Subcutaneous abdominal adipose tissue (tissue), 5 donors: ENCODE data around the gene PRR30.
"Not testable (repeated sequence)": the region's sequence is repeated elsewhere in the genome, so short reads cannot be mapped to it uniquely, and the experiment has no call there.

ENCODE experiments used
- H3K27ac ChIP-seq: one replicate; pipeline ENCODE4 v1.7.0; 2013; ENCODE audit warnings: low read depth, mild to moderate bottlenecking, inconsistent platforms, low read length, moderate library complexity
- H3K27me3 ChIP-seq, 5 donors: one replicate each; pipeline ENCODE4 v1.7.0; 2013; ENCODE audit warnings: low read length in 5 of 5, inconsistent platforms in 1 of 5; ENCODE audit not compliant: control insufficient read depth in 5 of 5, insufficient read depth in 4 of 5
- H3K36me3 ChIP-seq, 5 donors: one replicate each; pipeline ENCODE4 v1.7.0; 2013; ENCODE audit warnings: low read length in 5 of 5; ENCODE audit not compliant: control insufficient read depth in 5 of 5, insufficient read depth in 5 of 5
- H3K4me1 ChIP-seq, 5 donors: one replicate each; pipeline ENCODE4 v1.7.0; 2013; ENCODE audit warnings: low read length in 5 of 5, mild to moderate bottlenecking in 3 of 5, moderate library complexity in 1 of 5; ENCODE audit not compliant: control insufficient read depth in 5 of 5, insufficient read depth in 5 of 5
- H3K4me3 ChIP-seq, 5 donors: one replicate each; pipeline ENCODE4 v1.7.0; 2013; ENCODE audit warnings: low read length in 5 of 5, low read depth in 1 of 5
- H3K9ac ChIP-seq, 5 donors: one replicate each; pipeline ENCODE4 v1.7.0; 2013; ENCODE audit warnings: low read length in 5 of 5, mild to moderate bottlenecking in 4 of 5, moderate library complexity in 3 of 5
- H3K9me3 ChIP-seq, 5 donors: one replicate each; pipeline ENCODE4 v1.7.0; 2013; ENCODE audit warnings: low read length in 5 of 5; ENCODE audit not compliant: control insufficient read depth in 5 of 5
- donor health status: healthy.
- donor health status: healthy.
- donor health status: healthy.
- donor health status: healthy.
- donor health status: healthy.

The PRR30 gene

GRCh38 chr2:27130396-27130795, 8.8 kb downstream of the PRR30 start:
- Histone ChIP-seq H3K9ac (no peak overlapping the region), H3K4me3 (no peak overlapping the region), H3K27me3 (no peaks in the 10 kb centered on the region), H3K9me3 (no peaks in the 10 kb centered on the region), H3K4me1 (peaks cover 2 to 32% (median 31%) of the 10 kb centered on the region in 5 donors), H3K27ac (no peak overlapping the region), H3K36me3 (peaks cover 0 to 42% (median 35%) of the 10 kb centered on the region in 5 donors)

- Histone ChIP-seq H3K27ac (no peak overlapping the region), H3K27me3 (no peaks in the 10 kb centered on the region), H3K4me1 (peaks cover 2 to 33% (median 29%) of the 10 kb centered on the region in 5 donors), H3K9ac (peak overlapping the region in 1 of 5 donors; percentile 14), H3K9me3 (no peaks in the 10 kb centered on the region), H3K36me3 (peaks cover 0 to 42% (median 35%) of the 10 kb centered on the region in 5 donors), H3K4me3 (no peak overlapping the region)
Measured at GRCh38 chr2:27128668-27129571, 10.3 kb downstream of the PRR30 start.

DNA sequence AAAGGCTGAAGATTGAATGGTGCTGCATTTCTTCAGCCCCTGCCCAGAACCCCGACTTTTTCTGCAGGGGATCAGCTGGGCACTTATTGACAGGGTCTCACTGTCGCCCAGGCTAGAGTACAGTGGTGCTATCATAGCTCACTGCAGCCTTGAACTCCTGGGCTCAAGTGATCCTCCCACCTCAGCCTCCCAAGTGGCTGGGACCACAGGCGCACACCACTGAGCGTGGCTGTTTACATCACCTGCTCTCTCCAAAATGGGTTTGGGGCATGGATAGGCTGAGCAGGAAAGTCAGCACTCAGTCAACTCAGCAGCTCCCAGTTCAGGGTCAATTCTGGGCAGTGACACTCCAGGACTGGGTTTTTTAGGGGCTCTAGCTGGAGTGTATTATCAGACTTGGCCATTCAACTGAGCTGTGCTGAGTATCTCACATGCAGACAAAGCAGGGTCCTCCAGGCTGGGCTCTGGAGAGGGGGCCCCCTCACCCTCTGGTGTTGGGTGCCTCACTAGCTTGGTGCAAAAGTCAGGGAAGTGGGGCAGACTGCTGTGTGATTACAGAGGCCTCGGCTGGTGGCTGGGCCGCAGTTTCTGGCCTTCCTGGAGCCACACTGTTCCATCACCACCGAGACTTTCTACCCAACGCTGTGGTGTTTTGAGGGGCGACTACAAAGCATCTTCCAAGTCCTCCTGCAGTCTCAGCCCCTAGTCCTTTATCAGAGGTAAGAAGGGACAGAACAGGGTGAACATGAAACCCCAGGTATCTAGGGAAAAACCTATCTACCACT, 11.1 kb downstream of the PRR30 start:
- peaks cover 4 to 33% (median 29%) of the 10 kb centered on the region in 5 donors for H3K4me1 ChIP-seq
- peak overlapping the region in 1 of 5 donors; percentile 14 for H3K9ac ChIP-seq
- peaks cover 0 to 42% (median 35%) of the 10 kb centered on the region in 5 donors for H3K36me3 ChIP-seq
- H3K27ac ChIP-seq = no peak overlapping the region
- no peak overlapping the region for H3K4me3 ChIP-seq
- H3K27me3 ChIP-seq = no peaks in the 10 kb centered on the region
- no peaks in the 10 kb centered on the region for H3K9me3 ChIP-seq

- Histone ChIP-seq H3K9ac (no peak overlapping the region), H3K9me3 (no peaks in the 10 kb centered on the region), H3K27ac (peak overlapping the region; percentile 69), H3K36me3 (peaks cover 0 to 25% (median 24%) of the 10 kb centered on the region in 5 donors), H3K27me3 (no peaks in the 10 kb centered on the region), H3K4me3 (no peak overlapping the region), H3K4me1 (peaks cover 4 to 24% (median 22%) of the 10 kb centered on the region in 5 donors)
Measured at GRCh38 chr2:27126252-27126710, 12.9 kb downstream of the PRR30 start.

DNA sequence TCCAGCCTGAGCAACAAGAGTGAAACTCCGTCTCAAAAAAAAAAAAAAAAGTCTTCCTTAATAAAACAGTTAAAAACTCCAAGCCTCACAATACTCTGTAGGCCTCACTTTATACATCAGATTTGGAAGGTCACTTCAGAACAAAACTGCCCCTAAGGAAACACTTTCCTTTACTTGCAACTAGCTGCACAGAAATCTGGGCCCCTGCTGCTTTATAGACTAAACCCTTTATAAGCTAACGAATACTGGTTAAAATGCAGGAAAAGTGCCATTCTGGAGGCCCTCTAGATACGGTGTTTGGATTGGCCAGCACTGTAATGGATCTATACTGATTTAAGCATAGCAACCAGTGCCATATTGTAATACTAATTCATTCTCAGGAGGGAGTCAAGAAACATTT, 14.1 kb downstream of the PRR30 start:
- Histone ChIP-seq H3K9me3 (no peaks in the 10 kb centered on the region), H3K27ac (no peak overlapping the region), H3K4me3 (no peak overlapping the region), H3K27me3 (no peaks in the 10 kb centered on the region), H3K36me3 (peaks cover 0 to 13% (median 12%) of the 10 kb centered on the region in 5 donors), H3K4me1 (peaks cover 4 to 24% (median 22%) of the 10 kb centered on the region in 5 donors), H3K9ac (no peak overlapping the region)

DNA sequence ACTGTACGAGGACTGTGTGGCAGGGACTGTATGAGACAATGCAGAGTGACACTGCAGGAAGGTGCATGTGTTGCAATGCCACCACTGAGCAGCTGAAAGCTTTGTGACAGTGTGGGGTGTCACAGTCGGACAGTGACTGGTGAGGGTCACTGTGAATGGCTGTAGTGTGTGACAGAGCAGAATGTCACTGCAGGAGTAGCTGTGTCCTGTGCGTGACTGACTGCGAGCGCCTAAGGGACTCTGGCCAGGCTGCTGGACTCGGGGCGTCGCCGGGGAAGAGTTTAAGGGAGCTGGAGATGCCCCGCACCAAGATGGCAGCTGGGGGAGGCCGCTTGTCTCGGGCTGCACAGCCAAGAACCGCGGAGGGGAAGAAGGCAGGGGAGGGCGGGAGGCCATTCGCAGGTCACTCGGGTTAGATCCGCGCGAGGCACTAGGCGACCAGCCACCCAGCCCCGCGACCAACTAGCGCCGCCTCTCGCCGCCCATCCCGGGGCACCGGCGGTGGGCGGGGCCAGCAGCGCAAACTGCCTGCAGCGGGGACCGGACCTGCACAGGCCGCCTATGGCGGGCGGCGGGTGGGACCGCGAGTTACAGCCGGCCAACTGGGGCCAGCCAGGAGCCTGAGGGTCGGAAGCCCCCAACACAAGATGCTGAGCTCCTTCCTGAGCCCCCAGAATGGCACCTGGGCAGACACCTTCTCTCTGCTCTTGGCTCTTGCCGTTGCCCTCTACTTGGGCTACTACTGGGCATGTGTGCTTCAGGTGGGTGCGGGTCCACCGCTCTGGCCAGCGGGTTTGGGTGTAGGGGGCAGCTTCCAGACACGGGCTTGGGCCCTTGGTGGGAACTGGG, 15.7 kb downstream of the PRR30 start, which contains the start of gene ABHD1:
Gene ABHD1, plus strand, starts transcription at position 514 of the 849 bp plus-strand sequence. Its CDS starts 134 bp downstream, at position 648.
- no peaks in the 10 kb centered on the region for H3K9me3 ChIP-seq
- H3K4me3 ChIP-seq = peak within 1 kb of the TSS; percentile 75 to 93 (median 81)
- H3K27ac ChIP-seq = no peak within 1 kb of the TSS
- no peaks in the 10 kb centered on the region for H3K36me3 ChIP-seq
- peak within 1 kb of the TSS; percentile 11 to 76 (median 66) for H3K9ac ChIP-seq
- peaks cover 6 to 31% (median 28%) of the 10 kb centered on the region in 5 donors for H3K4me1 ChIP-seq
- H3K27me3 ChIP-seq = peaks cover 0 to 6% (median 4%) of the 10 kb centered on the region in 5 donors

DNA sequence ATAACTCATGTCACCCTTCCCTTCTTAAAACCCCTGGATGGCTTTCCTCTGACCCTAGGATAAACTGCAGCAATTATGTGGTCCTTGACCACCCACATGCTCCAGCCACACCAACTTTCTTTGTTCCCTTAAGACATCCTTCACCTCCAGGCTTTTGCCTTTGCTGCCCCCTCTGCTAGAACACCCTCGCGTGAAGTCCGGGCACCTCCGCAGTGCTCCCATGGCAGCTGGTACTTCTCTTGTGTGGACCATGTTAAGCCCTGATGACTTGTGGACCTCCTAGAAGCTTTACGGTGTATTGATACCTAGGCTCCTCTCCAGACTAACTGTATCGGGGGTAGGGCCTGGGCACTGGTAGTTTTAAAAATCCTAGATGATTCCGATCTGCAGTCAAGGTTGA, 16.4 kb downstream of the PRR30 start:
- H3K9me3 ChIP-seq = no peaks in the 10 kb centered on the region
- H3K27me3 ChIP-seq = peaks cover 0 to 13% (median 9%) of the 10 kb centered on the region in 5 donors
- H3K4me1 ChIP-seq = peaks cover 6 to 38% (median 36%) of the 10 kb centered on the region in 5 donors
- H3K36me3 ChIP-seq = no peaks in the 10 kb centered on the region
- peak overlapping the region in 1 of 5 donors; percentile 67 for H3K9ac ChIP-seq
- H3K27ac ChIP-seq = no peak overlapping the region
- H3K4me3 ChIP-seq = peak overlapping the region; percentile 75 to 93 (median 81)

DNA sequence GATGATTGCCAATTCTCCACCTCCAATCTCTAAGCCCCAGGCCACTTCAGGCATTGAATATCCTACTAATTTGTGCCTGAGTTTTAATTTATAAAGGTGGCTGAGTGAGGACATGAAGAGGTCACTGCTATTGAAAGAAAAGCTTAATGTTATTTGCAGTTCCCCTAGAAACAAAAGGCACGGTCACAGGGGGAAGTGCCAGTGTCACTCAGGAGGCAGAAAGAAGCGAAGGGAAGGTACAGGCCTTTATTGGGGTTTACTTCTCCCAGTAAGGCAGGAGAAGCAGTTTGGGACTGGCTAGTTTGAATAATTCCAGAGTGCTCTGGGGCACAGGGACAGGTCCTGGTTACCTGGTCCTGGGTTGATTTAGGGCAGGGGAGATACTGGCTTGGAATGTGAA, 17.3 kb downstream of the PRR30 start:
- H3K36me3 ChIP-seq = no peaks in the 10 kb centered on the region

DNA sequence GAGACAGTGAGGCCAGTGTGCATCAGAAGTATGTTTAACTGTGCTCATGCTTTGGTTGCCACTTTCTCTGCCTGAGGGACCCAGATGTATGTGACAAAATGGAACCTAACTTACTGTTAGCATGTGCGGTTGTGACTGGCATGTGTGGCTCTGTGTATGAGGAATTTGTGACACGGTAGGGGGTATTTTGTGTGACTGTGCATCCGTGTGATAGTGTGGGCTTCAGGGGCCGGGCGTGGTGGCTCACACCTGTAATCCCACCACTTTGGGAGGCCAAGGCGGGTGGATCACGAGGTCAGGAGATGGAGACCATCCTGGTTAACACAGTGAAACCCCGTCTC, 19.9 kb downstream of the PRR30 start:
- not testable (repeated sequence) for H3K9ac ChIP-seq, H3K9me3 ChIP-seq, H3K36me3 ChIP-seq, H3K27ac ChIP-seq
- Histone ChIP-seq H3K4me3 (peak overlapping the region; percentile 58 to 72 (median 62)), H3K4me1 (peaks cover 4 to 31% (median 29%) of the 10 kb centered on the region in 5 donors), H3K27me3 (peaks cover 0 to 16% (median 9%) of the 10 kb centered on the region in 5 donors)

More for the DNA sequence above, 17.3 kb downstream of the PRR30 start:
- Histone ChIP-seq H3K9ac (no peak overlapping the region), H3K27ac (no peak overlapping the region), H3K9me3 (no peaks in the 10 kb centered on the region), H3K4me3 (no peak overlapping the region), H3K4me1 (peaks cover 6 to 39% (median 36%) of the 10 kb centered on the region in 5 donors), H3K27me3 (peaks cover 0 to 16% (median 9%) of the 10 kb centered on the region in 5 donors)
